Stimulated activated CD4-positive, alpha-beta T cell treated with anti-CD3 and anti-CD28 coated beads, Interleukin-12 subunit alpha, Interleukin-12 subunit beta, amount 100 ng/mL, for 48 hours (primary cell): ENCODE measurements around the gene HMGN3.

ENCODE experiments used
- DNase-seq, 3 donors: peaks; one replicate each; pipeline ENCODE4 v3.0.0-alpha.2; 2020; ENCODE audit warnings: low read depth in 2 of 3, low spot score in 1 of 3

The HMGN3 gene

DNA sequence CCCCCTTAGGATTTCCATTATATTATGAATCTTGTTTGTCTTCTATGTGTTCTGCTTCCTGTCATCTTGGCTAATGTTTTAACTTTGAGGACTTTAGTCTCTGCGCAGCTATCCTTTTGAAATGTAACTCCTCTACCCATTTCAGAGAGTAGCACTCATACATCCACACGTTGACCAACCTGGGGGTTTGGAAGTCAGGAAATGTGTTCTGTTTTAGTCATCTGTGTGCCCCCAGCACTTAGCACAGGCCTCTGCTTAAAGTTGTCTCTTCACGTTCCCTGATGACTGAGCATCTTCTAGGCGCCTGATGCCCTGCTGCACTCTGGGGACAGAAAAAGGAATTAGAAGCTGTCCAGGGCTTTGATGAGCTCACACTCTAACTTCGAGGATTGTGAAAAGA lies 47.9 kb downstream of the HMGN3 start:
- no peak for DNase-seq

- no peak for DNase-seq
Measured at GRCh38 chr6:79184641-79185040, 49.8 kb downstream of the HMGN3 start.

DNA sequence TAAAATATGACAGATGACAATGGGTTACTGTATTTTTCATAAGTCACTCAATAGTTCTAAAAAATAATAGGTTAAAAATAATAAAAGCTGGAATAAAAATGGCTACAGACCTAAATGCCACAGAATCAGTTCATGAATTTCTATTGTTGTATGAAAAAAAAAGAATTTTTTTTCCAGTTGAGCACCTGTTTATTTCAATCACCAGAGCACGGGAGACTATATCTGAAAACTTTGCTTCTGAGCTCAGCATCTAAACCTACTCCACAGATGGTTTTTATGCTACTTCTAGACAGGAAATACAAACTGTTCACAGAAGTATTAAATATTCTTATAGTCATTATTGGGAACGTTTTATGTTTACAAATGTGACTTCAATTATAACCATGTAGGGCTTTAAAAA lies 50.4 kb downstream of the HMGN3 start:
- DNase-seq, result no peak

DNA sequence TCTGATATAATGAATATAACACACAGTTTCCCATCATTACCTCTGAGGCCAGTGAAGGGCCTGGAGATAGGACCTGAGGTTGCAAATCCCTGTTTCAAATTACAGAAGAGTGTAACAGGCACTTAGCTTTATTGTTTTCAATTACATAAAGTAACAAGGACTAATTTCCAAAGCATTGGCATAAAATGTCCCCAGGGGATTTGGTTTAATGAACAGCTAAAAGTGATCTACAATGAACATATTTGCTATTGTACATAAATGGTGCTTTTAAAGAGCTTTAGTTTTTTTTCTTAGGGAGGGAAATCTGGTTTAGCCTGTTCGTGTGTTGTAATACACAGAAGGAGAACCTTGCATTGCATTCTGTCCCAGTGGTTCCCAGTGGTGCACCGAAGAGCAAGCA lies 54.4 kb downstream of the HMGN3 start:
- DNase-seq, result no peak

DNA sequence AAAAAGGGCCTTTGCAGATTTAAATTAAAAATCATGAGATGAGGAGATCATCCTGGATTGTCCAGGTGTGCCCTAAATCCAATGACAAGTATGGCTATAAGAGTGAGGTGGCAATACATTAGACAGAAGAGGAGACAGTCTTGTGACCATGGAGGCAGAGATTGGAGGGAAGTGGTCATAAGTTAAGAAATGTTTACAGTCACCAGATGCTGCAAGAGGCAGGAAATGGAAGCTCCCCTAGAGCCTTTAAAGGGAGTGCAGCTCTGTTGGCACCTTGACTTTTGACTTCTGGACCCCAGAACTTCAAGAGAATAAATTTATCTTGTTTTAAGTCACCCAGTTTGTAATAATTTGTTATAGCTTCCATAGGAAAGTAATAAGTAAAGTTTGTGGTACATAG lies 61.1 kb downstream of the HMGN3 start:
- DNase-seq, result no peak

- no peak for DNase-seq
Measured at GRCh38 chr6:79170959-79171358, 63.5 kb downstream of the HMGN3 start.

DNA sequence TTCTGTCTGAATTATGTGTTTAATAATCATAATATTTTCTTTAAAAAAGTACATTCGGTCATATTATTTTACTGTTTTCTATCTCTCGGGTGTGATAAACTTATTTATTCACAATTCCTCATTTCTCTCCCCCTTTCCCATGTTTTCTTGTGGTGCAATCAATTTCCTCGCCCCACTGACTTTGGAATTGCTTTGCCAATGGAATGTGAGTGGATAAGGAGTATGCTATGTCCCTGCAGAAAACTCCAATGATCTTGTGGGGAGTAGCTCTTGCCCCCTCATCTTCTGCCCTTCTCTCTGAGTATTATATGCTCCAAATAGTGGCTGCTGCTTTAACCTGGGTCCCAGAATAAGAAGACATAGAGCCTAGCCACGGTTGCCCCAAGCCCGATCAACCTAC lies 64.1 kb downstream of the HMGN3 start:
- no peak for DNase-seq

GRCh38 chr6:79168695-79168980 lies 65.8 kb downstream of the HMGN3 start:
- no peak for DNase-seq

- no peak for DNase-seq
Measured at GRCh38 chr6:79167931-79168694, 66.4 kb downstream of the HMGN3 start.

GRCh38 chr6:79159846-79160245 lies 74.6 kb downstream of the HMGN3 start:
- no peak for DNase-seq

- no peak for DNase-seq
Measured at GRCh38 chr6:79158856-79159516, 75.5 kb downstream of the HMGN3 start.

- DNase-seq, result no peak
Measured at GRCh38 chr6:79157961-79158644, 76.4 kb downstream of the HMGN3 start.

GRCh38 chr6:79152269-79152737 lies 82.2 kb downstream of the HMGN3 start:
- no peak for DNase-seq
